A549 (cell line): ENCODE measurements around the gene ALPI. TPM values are rescaled to one million over a fixed set of nuclear protein-coding genes. Genes with fewer than 3 reads are reported as not detected.
"Not testable (repeated sequence)": the region's sequence is repeated elsewhere in the genome, so short reads cannot be mapped to it uniquely, and the experiment has no call there.

ENCODE experiments used
- ATAC-seq, 2 experiments: fragments of 200-7000 bp in 1 of 2; fragments of >200 bp in 1 of 2; cut with Nextera tagmentation in 1 of 2; cut with Tn5 transposase in 1 of 2; 3 replicates each; pipeline versions ENCODE4 v1.8.0 to v1.9.1; 2018 to 2020; ENCODE audit warnings: mild to moderate bottlenecking in 1 of 2, moderate library complexity in 1 of 2
- CTCF ChIA-PET: fragments of 300-600 bp; sonication (Branson Sonifier 250); formaldehyde crosslinking; extraction: SDS; loops from one replicate; lab custom pipeline; 2021; ENCODE audit warnings: antibody characterized with exemption, inconsistent platforms; lab: Yijun Ruan, JAX
- POLR2A ChIA-PET: fragments of 350-600 bp; formaldehyde crosslinking; extraction: SDS; loops from one replicate; lab custom pipeline; 2021; ENCODE audit warnings: antibody characterized with exemption, inconsistent platforms; lab: Yijun Ruan, JAX
- DNase-seq, 2 experiments: peaks; one replicate each; pipeline versions ENCODE4 v3.0.0 to v3.0.0-alpha.2; 2011 to 2016; ENCODE audit warnings: low read depth in 1 of 2, low spot score in 1 of 2
- FAIRE-seq: peaks from 2 replicates; lab custom pipeline; 2011; peaks lifted over from hg19 to GRCh38; lab: Jason Lieb, UNC
- H3K27ac ChIP-seq, 2 experiments: fragments of >200 bp; sonication (Bioruptor Twin); formaldehyde crosslinking; 3 replicates each; pipeline ENCODE4 v1.5.1; 2016 to 2017
- H3K4me1 ChIP-seq: fragments of >200 bp; sonication (Bioruptor Twin); formaldehyde crosslinking; 3 replicates; pipeline ENCODE4 v1.6.1; 2016
- H3K4me2 ChIP-seq: fragments of >200 bp; sonication (Bioruptor Twin); formaldehyde crosslinking; 3 replicates; pipeline ENCODE4 v1.6.1; 2016
- H3K4me3 ChIP-seq: fragments of >200 bp; sonication (Bioruptor Twin); formaldehyde crosslinking; 3 replicates; pipeline ENCODE4 v1.5.1; 2016
- H3K9me3 ChIP-seq: fragments of >200 bp; sonication (Bioruptor Twin); formaldehyde crosslinking; 3 replicates; pipeline ENCODE4 v1.6.1; 2016
- BHLHE40 ChIP-seq: IDR thresholded peaks from 2 replicates; pipeline ENCODE4 v1.6.1; 2012; ENCODE audit warnings: low read depth, low read length, inconsistent platforms
- ESRRA ChIP-seq: fragments of 150-350 bp; IDR thresholded peaks from 2 replicates; pipeline ENCODE4 v1.6.1; 2014; ENCODE audit warnings: mild to moderate bottlenecking, low read length, borderline replicate concordance
- HEYL ChIP-seq: fragments of 250-450 bp; sonication (Bioruptor Pico); IDR thresholded peaks from 2 replicates; pipeline ENCODE4 v1.8.0; 2021; ENCODE audit warnings: mild to moderate bottlenecking, moderate library complexity
- HOXB13 ChIP-seq: fragments of 250-450 bp; sonication (Bioruptor Pico); IDR thresholded peaks from 2 replicates; pipeline ENCODE4 v1.5.0; 2020; ENCODE audit warnings: low read depth, mild to moderate bottlenecking, moderate library complexity
- MAZ ChIP-seq: fragments of 150-350 bp; IDR thresholded peaks from 2 replicates; pipeline ENCODE4 v1.6.1; 2014; ENCODE audit warnings: antibody characterized with exemption, low read depth, low read length, borderline replicate concordance
- NPAS2 ChIP-seq: fragments of 250-450 bp; sonication (Bioruptor Pico); IDR thresholded peaks from 2 replicates; pipeline ENCODE4 v1.8.0; 2022; ENCODE audit warnings: mild to moderate bottlenecking, moderate library complexity, borderline replicate concordance
- RAD21 ChIP-seq, 2 experiments: fragments of >200 bp in 1 of 2; sonication (Bioruptor Twin) in 1 of 2; formaldehyde crosslinking in 1 of 2; IDR thresholded peaks in 1 of 2; conservative IDR thresholded peaks in 1 of 2; 2 replicates in 1 of 2; 3 replicates in 1 of 2; pipeline ENCODE4 v1.6.1; 2012 to 2018; ENCODE audit warnings: inconsistent platforms in 1 of 2
- RCOR1 ChIP-seq: fragments of 150-350 bp; IDR thresholded peaks from 2 replicates; pipeline ENCODE4 v1.6.1; 2014; ENCODE audit warnings: antibody characterized with exemption, low read length, low read depth
- SREBF2 ChIP-seq: fragments of 450-650 bp; IDR thresholded peaks from 2 replicates; pipeline ENCODE4 v1.6.1; 2014; ENCODE audit warnings: mild to moderate bottlenecking, moderate library complexity
- USF2 ChIP-seq: fragments of 450-650 bp; IDR thresholded peaks from 2 replicates; pipeline ENCODE4 v1.6.1; 2014; ENCODE audit warnings: antibody characterized with exemption
- WGBS: methylation state at CpG from one replicate; pipeline ENCODE4 v1.1.6; 2017; ENCODE audit errors: missing lambda C conversion rate; 5-methylcytosine and 5-hydroxymethylcytosine counted together
- polyA minus RNA-seq: library from RNA; depleted of rRNA, polyadenylated mRNA; stranded (reverse); fragments of >200 nt; gene quantifications from 2 replicates; pipeline ENCODE4 v1.2.3, GENCODE V29; 2011; rRNA and poly(A)+ RNA removed
- polyA plus RNA-seq, 4 experiments: library from polyadenylated mRNA; depleted of rRNA in 3 of 4; stranded (reverse); fragments of >200 nt; fragmentation: RNase III in 1 of 4; extraction: RNeasy Plus Mini Kit Qiagen cat#74134 plus additional on column Dnase treatment in 1 of 4; gene quantifications; 2 replicates in 3 of 4; 3 replicates in 1 of 4; pipeline ENCODE4 v1.2.3, GENCODE V29; 2011 to 2017
- TF ChIP-seq, protein P1 (sequence below): IDR thresholded peaks from 2 replicates; pipeline ENCODE4 v1.6.1; 2012; ENCODE audit warnings: low read depth, borderline replicate concordance
- TF ChIP-seq, protein P2 (sequence below): fragments of >200 bp; sonication (Bioruptor Twin); formaldehyde crosslinking; IDR thresholded peaks from 3 replicates; pipeline ENCODE4 v1.5.1; 2016
- TF ChIP-seq, protein P3 (sequence below): fragments of 250-450 bp; sonication (Bioruptor Pico); IDR thresholded peaks from 2 replicates; pipeline ENCODE4 v1.5.0; 2020; ENCODE audit warnings: low read depth, mild to moderate bottlenecking, moderate library complexity

ALPI gene
- polyA plus RNA-seq (2011; rRNA removed) (0.05 and 0.11 TPM in 2 replicates), polyA plus RNA-seq (2017; fragmentation: RNase III; extraction: RNeasy Plus Mini Kit Qiagen cat#74134 plus additional on column Dnase treatment) (not detected in 3 replicates), polyA minus RNA-seq (0.24 and 0.29 TPM in 2 replicates)
- 0.03 and 0.04 TPM in 2 replicates for polyA plus RNA-seq (2012; cell fraction: cytosol; rRNA removed)
- 0.02 TPM in 2 replicates for polyA plus RNA-seq (2012; cell fraction: nucleus; rRNA removed)

DNA sequence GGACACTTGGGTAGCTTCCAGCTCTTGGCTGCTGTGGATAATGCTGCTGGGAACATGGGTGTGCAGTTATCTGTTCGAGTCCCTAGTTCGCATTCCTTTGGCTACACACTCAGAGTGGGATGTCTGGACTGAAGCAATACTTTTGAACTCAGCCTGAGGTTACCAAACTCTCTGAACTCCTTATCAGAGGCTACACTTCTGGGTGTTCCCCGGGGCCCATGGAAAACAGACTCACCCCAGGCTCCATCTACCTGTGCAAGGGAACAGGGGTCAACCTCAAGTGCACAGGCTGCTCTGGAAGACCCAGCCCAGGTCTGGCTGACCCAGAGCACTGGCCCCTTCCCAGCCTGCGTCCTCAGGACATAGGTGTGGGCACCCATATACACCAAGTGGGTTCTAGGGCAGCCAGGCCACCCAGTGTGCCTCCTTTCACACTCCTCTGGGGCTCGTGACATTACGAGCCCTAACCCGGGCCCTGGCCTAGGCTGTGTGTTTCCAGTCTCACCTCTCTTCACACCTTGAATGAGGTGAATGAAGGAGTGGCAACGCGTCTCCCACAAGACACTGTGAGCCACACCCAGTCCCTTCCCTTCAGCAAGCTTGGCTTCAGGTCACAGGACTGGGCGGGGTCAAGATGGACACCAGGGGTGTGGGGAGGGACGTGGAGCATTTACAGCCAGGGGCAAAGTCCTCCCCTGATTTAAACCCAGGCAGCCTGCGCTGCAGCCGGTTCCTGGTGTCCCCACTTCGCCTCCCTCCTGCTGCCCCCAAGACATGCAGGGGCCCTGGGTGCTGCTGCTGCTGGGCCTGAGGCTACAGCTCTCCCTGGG is at the start of gene ALPI:
ALPI (plus strand) TSS at position 728 of the 830 bp plus-strand sequence; CDS start at position 775, 47 bp downstream.
- ChIA-PET POLR2A (no interaction called here), CTCF (interaction anchor here (1.6 to 3.9 kb wide), 3 partner anchors 9 to 66 kb away, joined by 4 to 18 read pairs (median 8); partner anchors contain the start of gene PRSS56)
- H3K9me3 ChIP-seq = no peaks in the 10 kb centered on the region
- H3K4me3 ChIP-seq = no peak within 1 kb of the TSS
- no peak within 1 kb of the TSS for H3K27ac ChIP-seq
- DNase-seq (no peak), FAIRE-seq (no peak), ATAC-seq (no peak)
- no peak within 1 kb of the TSS for H3K4me2 ChIP-seq
- TF ChIP-seq HOXB13 (no peak), BHLHE40 (no peak), RAD21 (conservative IDR thresholded peaks at IDR 0.05 in 1 of 2, IDR thresholded peaks at IDR 0.05 in 1 of 2) (no peak)
- TF ChIP-seq, protein P1, sequence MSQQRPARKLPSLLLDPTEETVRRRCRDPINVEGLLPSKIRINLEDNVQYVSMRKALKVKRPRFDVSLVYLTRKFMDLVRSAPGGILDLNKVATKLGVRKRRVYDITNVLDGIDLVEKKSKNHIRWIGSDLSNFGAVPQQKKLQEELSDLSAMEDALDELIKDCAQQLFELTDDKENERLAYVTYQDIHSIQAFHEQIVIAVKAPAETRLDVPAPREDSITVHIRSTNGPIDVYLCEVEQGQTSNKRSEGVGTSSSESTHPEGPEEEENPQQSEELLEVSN = no peak
- TF ChIP-seq, protein P2, sequence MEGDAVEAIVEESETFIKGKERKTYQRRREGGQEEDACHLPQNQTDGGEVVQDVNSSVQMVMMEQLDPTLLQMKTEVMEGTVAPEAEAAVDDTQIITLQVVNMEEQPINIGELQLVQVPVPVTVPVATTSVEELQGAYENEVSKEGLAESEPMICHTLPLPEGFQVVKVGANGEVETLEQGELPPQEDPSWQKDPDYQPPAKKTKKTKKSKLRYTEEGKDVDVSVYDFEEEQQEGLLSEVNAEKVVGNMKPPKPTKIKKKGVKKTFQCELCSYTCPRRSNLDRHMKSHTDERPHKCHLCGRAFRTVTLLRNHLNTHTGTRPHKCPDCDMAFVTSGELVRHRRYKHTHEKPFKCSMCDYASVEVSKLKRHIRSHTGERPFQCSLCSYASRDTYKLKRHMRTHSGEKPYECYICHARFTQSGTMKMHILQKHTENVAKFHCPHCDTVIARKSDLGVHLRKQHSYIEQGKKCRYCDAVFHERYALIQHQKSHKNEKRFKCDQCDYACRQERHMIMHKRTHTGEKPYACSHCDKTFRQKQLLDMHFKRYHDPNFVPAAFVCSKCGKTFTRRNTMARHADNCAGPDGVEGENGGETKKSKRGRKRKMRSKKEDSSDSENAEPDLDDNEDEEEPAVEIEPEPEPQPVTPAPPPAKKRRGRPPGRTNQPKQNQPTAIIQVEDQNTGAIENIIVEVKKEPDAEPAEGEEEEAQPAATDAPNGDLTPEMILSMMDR = no peak
- H3K4me1 ChIP-seq = no peaks in the 10 kb centered on the region
- 76% methylated on average over 14 of the region's 14 CpGs for WGBS

DNA sequence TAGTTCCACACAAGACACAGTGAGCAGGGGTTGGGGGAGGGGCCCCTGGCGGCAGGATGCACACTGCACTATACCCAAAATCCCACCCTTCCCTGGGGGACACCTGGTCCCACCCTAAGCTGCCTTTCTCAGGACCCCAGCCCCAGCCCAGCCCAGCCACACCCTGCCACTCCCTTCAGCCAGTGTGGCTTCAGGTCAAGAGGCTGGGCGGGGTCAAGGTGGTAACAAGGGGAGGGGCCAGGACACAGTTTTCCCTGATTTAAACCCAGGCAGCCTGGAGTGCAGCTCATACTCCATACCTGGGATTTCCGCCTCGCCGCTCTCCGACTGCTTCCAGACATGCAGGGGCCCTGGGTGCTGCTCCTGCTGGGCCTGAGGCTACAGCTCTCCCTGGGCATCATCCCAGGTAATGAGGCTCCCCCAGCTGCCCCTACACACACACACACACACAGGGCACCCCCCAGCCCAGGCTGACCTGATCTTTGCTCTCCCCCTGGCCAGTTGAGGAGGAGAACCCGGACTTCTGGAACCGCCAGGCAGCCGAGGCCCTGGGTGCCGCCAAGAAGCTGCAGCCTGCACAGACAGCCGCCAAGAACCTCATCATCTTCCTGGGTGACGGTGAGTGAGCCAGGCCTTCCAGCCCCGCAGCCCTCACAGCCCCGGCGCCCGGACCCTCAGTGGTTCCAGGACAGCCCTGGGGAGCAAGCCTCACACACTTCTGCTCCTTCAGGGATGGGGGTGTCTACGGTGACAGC is 49.2 kb upstream of the ALPI start, which contains the start of gene ALPG:
ALPG (plus strand) TSS at position 289 of the 755 bp plus-strand sequence; CDS start at position 340, 51 bp downstream.
- H3K27ac ChIP-seq = no peak within 1 kb of the TSS
- no peaks in the 10 kb centered on the region for H3K4me1 ChIP-seq
- TF ChIP-seq HEYL (CRISPR knock-in tag) (no peak), NPAS2 (CRISPR knock-in tag) (no peak), RCOR1 (no peak), SREBF2 (no peak), USF2 (no peak), MAZ (no peak), ESRRA (no peak)
- TF ChIP-seq, protein P3, sequence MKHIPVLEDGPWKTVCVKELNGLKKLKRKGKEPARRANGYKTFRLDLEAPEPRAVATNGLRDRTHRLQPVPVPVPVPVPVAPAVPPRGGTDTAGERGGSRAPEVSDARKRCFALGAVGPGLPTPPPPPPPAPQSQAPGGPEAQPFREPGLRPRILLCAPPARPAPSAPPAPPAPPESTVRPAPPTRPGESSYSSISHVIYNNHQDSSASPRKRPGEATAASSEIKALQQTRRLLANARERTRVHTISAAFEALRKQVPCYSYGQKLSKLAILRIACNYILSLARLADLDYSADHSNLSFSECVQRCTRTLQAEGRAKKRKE (CRISPR knock-in tag) = no peak
- POLR2A ChIA-PET = no interaction called here
- 79% methylated on average over 13 of the region's 17 CpGs for WGBS
- CTCF ChIA-PET = no interaction called here
- DNase-seq (no peak), ATAC-seq (0 out of 6 replicates have a peak, but pooled peaks of 1 of the 2 experiments have one; percentile 35), FAIRE-seq (no peak)
- no peak within 1 kb of the TSS for H3K4me3 ChIP-seq
- H3K9me3 ChIP-seq = no peaks in the 10 kb centered on the region
- H3K4me2 ChIP-seq = no peak within 1 kb of the TSS

- POLR2A ChIA-PET, H3K9me3 ChIP-seq, H3K4me1 ChIP-seq, CTCF ChIA-PET, FAIRE-seq, H3K27ac ChIP-seq, H3K4me2 ChIP-seq, DNase-seq, H3K4me3 ChIP-seq: not testable (repeated sequence)
- 87% methylated on average over 25 of the region's 30 CpGs for WGBS
- ATAC-seq = 0 out of 6 replicates have a peak, but pooled peaks of 1 of the 2 experiments have one; percentile 22
Measured at GRCh38 chr2:232407428-232408150, 48.4 kb upstream of the ALPI start.

GRCh38 chr2:232408269-232408668 is 47.7 kb upstream of the ALPI start:
- H3K4me3 ChIP-seq, ATAC-seq, CTCF ChIA-PET, H3K27ac ChIP-seq, H3K9me3 ChIP-seq, FAIRE-seq, H3K4me2 ChIP-seq, POLR2A ChIA-PET, H3K4me1 ChIP-seq, DNase-seq: not testable (repeated sequence)
- WGBS = 65% methylated on average over 4 of the region's 10 CpGs

DNA sequence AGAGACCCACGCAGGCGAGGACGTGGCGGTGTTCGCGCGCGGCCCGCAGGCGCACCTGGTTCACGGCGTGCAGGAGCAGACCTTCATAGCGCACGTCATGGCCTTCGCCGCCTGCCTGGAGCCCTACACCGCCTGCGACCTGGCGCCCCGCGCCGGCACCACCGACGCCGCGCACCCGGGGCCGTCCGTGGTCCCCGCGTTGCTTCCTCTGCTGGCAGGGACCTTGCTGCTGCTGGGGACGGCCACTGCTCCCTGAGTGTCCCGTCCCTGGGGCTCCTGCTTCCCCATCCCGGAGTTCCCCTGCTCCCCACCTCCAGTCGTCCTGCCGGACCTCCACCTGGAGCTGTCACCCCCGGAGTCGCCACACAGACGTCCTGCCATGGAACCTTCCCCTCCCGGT is 46.3 kb upstream of the ALPI start:
- H3K4me2 ChIP-seq, H3K4me1 ChIP-seq, H3K27ac ChIP-seq, ATAC-seq, DNase-seq, POLR2A ChIA-PET, FAIRE-seq, CTCF ChIA-PET, H3K9me3 ChIP-seq, H3K4me3 ChIP-seq: not testable (repeated sequence)
- WGBS = 83% methylated on average over 33 of the region's 40 CpGs
